Hematopoietic multipotent progenitor cell treated with erythropoietin and hydrocortisone succinate and interleukin-3 and kit ligand, for 6 days (in vitro differentiated cells): ENCODE measurements around the gene RBM7.

ENCODE experiments used
- DNase-seq: peaks from one replicate; pipeline ENCODE4 v3.0.0-alpha.2; 2015

Gene RBM7

GRCh38 chr11:114449845-114450244 is 49.4 kb downstream of the RBM7 start:
- peak; percentile 92 for DNase-seq

GRCh38 chr11:114452399-114452798 is 51.9 kb downstream of the RBM7 start:
- DNase-seq = no peak
